HG03342 (cell line): ENCODE results near the gene WNT7B.

Experiments used
- ATAC-seq: cut with Tn5 transposase; IDR thresholded peaks from one replicate; pipeline ENCODE4 v1.9.1; 2021; ENCODE audit warnings: mild to moderate bottlenecking, moderate library complexity; ENCODE audit not compliant: unreplicated experiment

The WNT7B gene

DNA sequence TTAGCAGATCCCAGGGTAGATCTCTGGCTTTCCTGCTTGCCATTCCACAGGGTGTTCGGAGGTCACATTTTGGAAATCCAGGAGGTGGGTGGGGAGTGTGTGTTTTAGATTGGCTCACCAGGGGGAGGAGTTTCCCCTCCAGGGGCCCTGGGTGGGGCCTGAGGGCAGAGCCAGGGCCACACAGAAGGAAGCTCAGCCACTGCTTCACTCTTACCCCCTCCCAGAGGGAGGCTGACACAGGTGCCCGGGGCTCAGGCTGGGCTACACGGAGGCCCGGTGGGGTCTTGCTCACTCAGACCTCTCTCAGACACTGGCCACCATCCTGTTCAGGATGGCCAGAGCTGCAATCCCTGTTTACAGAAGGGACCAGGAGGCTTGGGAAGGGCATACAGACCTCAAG is 2.5 kb downstream of the WNT7B start:
- ATAC-seq = no peak

DNA sequence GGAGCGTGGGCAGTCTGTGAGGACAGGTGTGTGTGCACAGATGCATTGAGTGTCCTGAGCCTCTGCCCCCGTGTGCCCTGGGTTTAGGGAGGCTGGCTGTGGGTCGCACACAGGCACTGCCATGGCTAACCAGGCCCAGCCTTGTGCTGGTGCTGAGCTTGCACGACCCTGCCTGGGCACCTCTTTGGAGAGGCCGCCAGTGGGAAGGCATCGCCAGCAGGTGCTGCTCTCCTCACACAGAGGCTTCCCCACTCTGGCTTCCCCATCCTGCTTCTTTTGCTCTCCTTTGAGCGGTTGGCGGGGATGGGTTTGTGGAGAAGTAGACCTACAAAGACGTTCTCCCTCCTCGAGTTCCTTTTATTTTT is 4.1 kb downstream of the WNT7B start:
- ATAC-seq = no peak

DNA sequence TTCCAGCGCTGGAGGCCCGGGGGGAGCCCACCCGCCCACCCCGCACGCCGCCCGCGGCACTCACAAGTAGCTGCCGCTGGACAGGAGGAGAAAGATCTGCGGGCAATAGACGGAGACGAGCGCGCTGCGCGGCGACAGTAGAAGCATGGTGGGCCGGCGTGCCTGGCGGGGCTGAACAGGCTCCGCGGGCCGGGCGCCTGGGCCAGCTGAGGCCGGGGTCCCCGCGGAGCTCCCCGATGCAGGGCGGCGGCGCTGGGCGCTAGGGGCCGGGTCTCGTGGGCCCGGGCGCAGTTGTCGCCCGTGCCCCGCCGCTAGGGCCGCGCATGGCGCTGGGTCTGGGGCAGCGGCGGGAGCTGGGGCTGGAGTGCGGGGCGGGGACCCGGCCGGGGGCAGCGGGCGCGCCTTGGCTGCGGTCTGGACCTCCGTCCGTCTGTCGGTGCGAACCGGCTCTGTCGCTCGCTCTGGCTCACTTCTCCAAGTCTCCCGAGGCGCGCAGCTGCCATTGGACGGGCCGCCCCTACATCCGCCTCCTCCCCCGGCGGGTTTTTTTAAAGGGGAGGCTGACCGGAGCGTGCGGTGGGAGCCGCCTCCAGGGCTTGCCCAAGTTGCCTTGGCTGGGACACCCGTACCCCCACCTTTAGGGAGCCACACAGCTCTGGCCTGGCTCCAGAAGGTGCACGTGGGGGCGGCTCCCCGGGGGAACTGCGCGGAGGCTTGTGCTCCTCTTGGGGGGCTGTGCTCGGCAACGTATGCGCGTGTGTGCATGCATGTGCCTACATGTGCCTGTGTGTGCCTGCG is 4.7 kb downstream of the WNT7B start:
- no peak for ATAC-seq

DNA sequence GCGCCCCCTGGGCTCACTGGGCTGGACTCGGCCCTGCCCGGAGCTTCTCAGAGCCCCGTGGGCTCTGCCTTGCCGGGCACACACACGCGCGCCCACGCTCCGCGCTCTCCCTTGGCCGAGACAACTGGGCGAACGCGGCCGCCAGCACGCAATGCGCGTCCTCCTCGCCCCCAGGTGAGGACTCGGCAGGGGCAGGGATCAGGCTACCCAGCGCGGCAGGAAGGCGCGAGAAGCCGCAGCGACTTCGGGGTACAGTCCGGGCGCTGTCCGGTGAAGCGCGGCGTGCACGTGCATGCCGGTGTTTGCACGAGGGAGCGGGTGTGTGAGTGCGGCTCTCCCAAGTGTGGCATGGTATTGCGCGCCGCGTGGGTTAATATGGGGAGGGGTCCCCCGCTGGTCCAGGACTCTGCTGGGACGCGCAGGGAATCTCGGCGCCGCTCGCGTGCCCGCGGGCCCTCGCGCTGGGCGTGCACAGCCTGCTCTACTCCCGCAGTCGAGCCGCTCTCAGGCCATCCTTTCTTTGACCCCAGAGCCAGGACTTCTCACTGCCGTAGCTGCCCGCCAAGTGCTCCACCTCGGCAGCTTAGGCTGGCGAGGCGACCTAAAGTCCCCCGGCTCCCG is 5.4 kb downstream of the WNT7B start:
- no peak for ATAC-seq

DNA sequence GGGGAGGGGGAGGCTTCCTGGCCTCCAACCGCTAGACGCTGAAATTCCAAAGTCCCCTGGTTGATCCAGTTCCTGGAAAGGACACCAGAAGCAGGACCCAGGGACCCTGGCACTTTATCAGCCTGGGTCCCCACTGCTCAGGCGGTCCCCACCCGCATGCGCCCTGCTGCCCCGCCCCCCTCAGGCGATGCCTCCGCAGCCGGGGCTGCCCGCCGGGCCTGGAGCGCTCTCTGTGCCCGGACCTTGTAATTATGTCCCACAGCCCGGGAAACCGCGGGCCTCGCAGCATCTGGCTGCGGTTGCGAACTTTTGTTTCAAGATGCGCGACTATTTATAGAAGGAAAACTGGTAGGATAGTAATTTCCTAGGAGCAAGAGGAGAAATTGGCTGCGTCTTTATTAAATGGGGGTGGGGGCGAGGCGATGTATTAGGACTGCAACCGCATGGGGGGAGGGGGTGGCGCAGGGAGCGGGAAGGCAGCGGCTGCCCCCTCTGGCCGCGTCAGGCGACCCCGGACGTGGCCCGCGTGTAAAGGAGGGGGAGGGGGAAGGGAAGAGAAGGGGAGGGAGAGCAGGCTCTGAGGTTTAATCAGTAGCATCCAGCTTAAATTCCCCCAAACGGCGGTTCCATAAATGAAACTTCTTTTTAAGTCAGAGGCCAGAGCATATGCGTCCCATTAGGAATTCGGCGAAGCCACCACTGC is 6.1 kb downstream of the WNT7B start:
- no peak for ATAC-seq

DNA sequence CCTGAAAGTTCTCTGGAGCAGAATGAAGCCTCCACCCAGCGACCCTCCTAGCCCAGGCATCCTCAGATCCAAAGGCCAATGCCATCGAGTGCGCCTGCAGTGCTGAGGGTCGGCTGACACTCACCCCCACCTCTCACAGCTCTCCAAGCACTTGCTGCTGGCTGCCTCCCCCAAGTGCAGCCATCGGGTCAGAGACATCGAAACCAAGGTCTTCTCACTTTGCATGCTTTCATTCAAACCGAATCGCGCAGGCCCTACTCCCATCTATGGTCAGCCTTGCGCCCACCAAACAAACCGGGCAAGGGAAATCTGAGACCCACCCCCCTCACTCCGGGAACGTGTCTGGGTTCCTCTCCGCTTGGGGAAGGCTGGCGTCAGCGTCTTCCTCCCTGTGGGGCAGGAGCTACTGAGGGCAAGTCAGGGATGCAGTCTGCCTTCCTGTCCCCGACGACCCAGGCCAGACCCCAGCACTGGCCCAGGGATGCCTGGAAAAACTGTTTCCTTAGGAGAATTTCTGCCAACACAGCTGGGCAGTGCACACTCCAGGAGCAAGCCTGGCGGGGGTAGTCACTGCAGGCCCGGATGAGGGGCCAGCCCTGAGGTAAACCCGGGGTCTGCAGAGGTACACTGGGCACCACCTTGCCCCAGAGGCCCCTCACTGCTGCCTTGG is 7.0 kb downstream of the WNT7B start:
- no peak for ATAC-seq

DNA sequence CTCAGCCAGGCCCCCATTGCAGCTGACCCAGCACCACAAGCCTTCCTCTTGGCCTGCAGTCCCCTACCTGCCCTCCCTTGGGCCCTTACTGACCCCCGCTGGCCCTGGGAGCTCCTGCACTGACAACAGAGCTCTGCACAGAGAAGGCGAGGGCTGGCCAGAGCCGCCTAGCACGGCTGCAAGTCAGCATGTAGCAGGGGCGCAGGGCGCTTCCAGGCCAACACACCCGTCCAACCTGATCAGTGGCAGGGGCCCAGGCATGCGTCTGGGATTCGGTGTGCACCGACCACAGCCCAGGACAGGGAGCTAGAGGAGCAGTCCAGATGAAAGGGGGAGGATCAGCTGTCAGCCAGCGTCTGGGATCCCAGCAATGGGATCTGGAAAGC is 7.6 kb downstream of the WNT7B start:
- no peak for ATAC-seq

DNA sequence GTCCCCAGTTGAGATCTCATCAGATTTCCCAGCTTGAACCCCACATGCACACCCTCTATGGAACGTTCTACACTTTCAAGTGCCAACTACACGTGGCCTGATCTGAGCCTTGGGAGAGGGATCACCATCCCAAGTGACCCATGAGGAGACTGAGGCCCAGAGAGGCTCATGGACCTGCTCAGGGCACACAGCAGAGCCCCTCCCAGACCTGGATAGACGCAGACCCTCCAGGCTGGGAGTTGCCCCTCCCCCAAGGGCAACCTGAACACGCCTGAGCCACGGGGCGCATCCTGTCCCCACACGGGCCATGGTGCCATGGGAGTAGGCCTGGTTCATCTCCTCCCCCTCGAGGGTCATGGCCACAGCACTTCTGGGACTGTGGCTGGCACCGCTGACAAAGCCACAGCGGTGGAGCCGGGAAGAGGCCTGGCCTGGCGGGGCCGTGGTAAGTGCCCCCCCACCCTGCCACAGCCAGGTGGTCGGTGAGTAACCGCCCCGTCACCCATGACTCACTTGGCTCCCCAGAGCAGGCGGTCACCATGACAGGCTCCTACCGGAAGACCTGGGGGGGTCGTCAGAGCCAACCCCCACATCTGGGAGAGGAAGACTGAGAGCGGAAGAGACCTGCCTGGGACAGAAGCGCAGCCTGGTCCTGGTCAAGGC is 8.1 kb downstream of the WNT7B start:
- no peak for ATAC-seq

DNA sequence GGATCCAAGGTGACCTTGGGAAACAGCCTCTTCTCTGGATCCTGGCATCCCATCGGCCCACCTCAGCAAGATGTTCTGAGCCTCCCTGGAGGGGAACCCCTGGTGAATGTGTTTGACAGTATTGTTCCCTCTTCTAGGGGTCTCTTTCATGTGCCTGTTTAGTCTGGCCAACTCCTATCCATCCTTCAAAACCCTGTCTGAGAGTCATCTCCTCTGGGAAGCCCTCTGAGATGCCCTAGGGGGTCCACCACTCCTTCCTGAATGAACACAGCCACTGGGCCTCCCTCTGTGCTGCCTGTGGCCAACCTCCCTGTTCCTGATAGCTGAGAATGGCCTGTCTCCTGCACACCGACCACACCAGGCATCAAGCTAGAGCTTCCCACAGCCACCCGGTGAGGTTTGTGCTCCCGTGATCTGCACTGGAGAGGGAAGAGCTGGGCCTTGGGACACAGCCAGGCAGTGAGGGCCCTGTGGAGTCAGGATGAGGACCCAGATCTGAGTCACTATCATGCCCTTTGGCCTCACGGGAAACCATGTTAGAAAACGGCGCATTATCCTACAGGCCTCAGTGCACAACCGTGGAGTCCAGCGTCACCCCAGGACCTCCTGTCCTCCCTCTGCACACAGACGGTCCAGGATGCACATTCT is 8.8 kb downstream of the WNT7B start:
- ATAC-seq = no peak

DNA sequence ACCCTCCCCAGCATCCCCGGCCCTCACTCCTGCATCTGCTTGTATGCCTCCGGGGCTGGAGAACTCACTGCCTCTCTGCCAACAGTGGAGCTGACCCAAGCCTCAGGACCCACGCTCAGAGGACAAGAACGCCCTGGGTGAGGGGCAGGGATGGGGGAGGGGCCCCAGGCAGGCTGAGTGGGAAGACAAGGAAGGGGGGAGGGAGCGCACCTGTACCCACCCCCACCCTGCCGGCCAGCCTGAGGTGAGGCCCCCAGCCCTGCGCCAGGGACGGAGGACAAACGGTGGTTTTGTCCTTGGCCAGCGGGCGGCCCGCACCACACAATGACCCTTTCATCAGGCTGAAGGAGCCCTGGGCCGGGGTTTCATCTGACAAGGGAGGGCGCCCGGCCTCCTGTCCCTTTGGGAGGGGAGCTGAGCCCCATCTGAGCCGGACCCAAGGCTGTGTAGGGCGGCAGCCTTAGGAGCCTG is 10.0 kb downstream of the WNT7B start:
- ATAC-seq = no peak

DNA sequence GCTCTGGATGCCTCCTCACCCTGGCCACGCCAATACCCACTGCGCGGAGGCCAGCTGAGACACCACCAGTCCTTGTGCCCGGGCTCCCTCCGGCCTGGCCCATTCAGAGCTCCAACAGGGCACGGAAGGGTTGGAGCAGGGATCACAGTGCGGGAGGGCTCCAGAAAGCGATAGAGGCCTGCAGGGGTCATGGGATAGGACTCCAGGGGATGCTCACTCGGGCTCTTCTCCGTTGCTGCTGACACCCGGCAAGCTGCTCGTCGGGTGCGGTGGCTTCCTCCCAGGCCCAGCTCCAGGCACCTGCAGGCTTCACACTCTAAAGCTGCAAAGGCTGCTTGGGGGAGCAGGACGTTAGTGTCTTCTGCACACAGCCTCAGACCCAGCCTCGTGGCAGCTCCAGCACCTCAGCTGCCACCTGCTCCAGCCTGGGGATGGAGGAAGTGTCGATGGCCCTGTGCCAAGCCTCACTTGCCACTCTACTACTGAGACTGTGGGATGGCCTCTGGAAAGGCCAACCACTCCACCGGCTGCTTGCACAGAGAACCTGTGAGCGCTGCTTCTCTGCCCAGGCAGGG is 10.6 kb downstream of the WNT7B start:
- ATAC-seq = no peak

DNA sequence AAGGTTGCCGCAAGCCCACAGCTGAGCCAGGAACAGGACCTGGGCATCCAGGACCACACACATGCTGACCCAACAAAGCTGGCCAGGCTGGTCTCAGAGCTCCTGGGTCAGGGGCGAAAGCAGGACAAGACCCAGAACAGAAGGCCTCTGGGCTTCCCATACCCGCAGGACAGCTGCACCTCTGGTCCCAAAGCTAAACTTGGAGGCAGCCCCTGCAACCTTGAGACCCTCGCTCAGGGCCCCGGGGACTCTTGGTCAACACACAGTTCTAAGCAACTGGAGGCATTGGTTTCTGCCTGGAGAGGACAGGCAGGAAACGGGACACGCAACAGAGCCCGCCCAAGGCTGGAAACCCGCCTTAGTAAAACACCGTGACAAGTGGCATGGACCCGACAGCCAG is 11.4 kb downstream of the WNT7B start:
- no peak for ATAC-seq

DNA sequence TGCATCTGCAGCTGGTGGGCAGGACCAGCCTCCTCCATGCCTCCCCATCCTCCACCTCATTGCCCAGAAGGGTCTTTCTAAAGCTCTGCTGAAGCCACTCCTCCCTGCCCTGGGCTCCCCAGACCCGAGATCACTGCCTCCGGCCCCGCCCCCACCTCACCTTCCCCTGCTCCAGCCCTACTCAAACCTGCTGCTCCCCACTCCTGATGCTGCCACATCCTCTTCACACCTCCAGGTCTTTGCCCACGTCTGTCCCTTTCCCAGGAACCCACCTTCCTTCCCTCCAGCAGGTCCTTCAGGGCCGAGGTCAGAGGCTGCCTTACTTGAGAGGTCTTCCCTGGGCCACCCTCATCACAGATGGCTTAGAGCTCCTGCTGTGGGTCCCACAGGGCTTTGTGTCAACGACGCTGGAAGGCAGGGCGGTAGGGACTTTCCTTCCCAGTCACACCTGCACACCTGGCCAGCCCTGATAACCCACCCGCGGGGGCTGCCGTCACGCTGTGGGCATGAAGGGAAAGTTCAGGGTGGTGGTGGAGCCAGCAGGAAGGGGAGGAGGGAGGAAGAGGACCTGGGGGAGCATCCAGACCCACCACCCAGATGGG is 11.9 kb downstream of the WNT7B start:
- ATAC-seq = no peak

DNA sequence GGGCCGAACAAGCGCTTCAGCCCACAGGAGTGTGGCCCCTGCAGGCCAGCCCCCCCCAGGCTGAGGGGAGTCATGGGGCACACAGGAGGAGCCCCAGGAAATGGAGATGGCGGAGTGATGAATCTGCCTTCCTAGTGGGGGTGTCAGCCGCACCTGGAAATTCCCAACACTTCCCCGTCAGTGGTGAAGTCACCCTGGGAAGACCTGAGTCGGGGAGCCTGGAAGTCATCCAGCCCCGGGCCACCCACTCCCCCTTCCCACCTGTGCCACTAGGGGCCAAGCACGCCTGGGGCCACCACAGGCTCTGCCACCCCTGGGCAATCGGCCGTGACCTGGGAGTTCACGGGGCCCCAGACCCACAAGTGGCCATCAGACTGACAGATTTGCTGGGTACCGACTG is 12.6 kb downstream of the WNT7B start:
- ATAC-seq = no peak

DNA sequence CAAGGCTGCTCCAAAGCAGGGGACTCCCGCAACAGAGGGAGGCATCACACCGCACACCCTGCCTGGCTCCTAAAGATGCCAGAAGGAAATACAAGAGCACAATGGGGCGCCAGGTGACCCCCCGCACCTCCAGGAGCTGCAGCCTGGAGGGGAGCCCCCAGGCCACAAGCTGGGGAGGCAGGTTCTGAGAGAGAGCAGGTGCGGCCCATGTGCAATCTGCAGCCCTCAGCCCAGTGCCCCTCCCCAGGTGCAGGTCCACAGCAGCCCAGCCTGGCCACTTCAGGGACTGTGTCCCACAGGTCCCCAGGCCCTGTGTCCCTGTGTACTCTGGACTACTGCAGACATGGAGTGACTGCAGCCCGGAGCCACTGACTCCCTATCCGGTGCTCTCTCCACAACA is 13.1 kb downstream of the WNT7B start:
- ATAC-seq = no peak

DNA sequence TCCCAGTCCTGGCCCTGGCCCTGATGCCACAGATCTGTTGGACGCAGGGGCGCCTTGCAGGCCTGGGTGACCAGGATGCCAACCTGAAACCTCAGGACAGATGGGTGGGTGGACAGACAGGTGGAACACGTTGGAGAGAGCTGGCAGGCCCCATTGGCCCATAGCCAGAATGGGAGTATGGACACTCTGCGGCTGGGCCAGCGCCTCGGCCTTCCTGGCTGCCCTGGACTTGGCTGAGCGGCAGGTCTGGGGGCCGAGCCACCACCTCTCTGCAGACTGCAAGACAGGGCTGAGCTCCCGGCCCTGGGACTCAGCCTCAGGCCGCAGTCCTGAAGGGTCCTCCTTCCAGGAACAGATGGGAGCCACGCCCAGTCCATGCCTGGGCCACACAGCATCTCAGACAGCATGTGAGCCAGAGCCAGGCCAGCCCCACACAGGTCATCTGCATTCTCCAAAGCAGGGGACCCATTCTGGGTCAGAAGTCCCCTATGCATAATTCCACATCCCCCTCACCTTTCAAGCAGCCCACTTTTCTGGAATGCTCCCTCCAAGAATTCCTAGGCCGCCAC is 14.1 kb downstream of the WNT7B start:
- ATAC-seq = no peak

DNA sequence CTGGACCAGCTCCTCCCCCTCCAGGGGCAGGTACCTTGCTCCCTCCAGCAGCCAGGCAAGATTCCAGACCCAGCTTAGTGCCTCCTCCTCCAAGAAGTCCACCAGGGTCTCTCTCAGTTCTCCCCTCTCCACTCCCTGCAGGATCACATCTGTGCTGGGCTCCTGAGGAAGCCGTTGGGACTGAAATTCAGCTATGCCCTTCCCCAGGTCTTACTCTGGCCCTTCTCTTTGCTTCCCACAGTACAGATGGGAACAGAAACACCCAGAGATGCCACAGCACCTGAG is 14.6 kb downstream of the WNT7B start:
- ATAC-seq = no peak

DNA sequence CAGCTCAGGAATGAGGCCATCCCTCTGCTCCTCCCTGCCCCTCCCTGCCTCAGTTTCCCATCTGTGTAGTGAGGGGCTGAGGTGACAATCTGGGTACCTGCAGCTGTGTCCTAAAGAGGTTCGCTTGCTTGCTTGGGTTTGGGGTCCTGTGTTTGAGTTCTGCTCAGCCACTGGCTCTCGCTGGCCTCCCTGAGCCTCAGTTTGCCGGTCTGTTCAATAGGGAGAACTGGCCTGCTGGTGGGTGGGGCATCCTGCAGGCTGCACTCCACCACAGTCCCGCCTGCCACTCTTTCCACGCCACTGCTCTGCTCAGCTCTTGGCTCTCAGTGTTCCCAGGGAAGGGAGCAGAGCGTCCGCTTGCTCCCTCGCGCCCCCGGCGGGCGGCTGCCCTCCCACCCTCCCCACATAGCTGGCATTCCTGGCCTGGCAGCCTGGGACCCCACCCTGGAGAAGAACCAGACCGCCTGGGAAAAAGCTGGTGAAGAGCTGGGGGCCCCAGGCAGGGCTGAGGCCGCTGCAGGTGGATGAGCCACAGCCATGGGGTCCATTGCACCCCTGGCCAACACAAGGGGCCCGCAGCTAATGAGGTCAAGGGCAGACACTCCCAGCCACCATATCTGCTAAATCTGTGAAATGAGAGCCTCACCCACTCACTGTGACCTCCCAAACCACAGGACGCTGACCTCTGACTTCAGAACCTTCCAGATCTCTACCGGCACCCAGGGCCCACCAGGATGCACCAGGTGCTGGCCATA is 15.1 kb downstream of the WNT7B start:
- no peak for ATAC-seq
